Prostate gland (tissue), 2 donors: ENCODE results near the gene HIBCH.

Experiments used
- POLR2AphosphoS5 ChIP-seq: sonication (generic); formaldehyde crosslinking; IDR thresholded peaks from one replicate; pipeline ENCODE4 v1.6.1; 2017; ENCODE audit warnings: antibody characterized with exemption
- TF ChIP-seq, protein P1 (sequence below), 4 experiments: fragments of 200-600 bp in 2 of 4; fragments of 450-650 bp in 2 of 4; sonication (generic) in 2 of 4; IDR thresholded peaks; 1 replicate in 3 of 4; 2 replicates in 1 of 4; pipeline ENCODE4 v1.5.1; 2016 to 2019; ENCODE audit warnings: antibody characterized with exemption in 4 of 4, mild to moderate bottlenecking in 2 of 4, moderate library complexity in 2 of 4

DNA sequence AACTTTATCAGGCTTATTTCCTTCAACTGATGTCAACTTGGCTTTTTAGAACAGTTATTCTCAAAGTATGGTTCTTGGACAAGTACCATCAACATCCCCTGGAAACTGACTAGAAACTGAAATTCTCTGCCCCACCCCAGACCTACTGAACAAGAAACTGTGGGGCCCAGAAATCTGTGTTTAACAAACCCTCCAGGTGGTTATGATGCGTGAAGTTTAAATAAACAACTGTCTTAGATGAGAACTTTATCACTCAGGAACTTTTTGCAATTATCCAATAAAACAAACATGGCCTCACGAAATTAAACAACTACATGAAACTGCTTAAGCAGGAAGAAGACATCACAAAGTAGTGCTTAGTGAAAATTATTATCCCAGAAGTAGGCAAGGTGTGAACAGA, 4.4 kb downstream of the HIBCH start:
- no peak for TF ChIP-seq POLR2AphosphoS5
- TF ChIP-seq, protein P1, sequence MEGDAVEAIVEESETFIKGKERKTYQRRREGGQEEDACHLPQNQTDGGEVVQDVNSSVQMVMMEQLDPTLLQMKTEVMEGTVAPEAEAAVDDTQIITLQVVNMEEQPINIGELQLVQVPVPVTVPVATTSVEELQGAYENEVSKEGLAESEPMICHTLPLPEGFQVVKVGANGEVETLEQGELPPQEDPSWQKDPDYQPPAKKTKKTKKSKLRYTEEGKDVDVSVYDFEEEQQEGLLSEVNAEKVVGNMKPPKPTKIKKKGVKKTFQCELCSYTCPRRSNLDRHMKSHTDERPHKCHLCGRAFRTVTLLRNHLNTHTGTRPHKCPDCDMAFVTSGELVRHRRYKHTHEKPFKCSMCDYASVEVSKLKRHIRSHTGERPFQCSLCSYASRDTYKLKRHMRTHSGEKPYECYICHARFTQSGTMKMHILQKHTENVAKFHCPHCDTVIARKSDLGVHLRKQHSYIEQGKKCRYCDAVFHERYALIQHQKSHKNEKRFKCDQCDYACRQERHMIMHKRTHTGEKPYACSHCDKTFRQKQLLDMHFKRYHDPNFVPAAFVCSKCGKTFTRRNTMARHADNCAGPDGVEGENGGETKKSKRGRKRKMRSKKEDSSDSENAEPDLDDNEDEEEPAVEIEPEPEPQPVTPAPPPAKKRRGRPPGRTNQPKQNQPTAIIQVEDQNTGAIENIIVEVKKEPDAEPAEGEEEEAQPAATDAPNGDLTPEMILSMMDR (IDR thresholded peaks at IDR 0.05), result no peak
